Panc1 (cell line): Measurements from ENCODE around the gene TNNC2. TPM values are rescaled to one million over a fixed set of nuclear protein-coding genes. Genes with fewer than 3 reads are reported as not detected.

Experiments
- ATAC-seq: fragments of 200-7000 bp; cut with Tn5 transposase; 2 replicates; pipeline ENCODE4 v1.9.1; 2020; ENCODE audit warnings: mild to moderate bottlenecking, moderate library complexity
- BruUV-seq: library from RNA; stranded (reverse); fragments of 400-500 nt; replicated peaks from 2 replicates; lab custom pipeline; 2021; lab: Mats Ljungman, UMichigan
- CTCF ChIA-PET: fragments of 300-600 bp; sonication (Branson Sonifier 250); formaldehyde crosslinking; loops from one replicate; lab custom pipeline; 2022; ENCODE audit warnings: antibody characterized with exemption; lab: Charles Lee
- POLR2A ChIA-PET: fragments of 300-600 bp; sonication (Branson Sonifier 250); formaldehyde crosslinking; loops from one replicate; lab custom pipeline; 2022; ENCODE audit warnings: antibody characterized with exemption; lab: Charles Lee
- DNase-seq: peaks from one replicate; pipeline ENCODE4 v3.0.0-alpha.2; 2010; ENCODE audit warnings: low read depth, low spot score
- H3K27ac ChIP-seq: 2 replicates; pipeline ENCODE4 v1.5.1; 2011; ENCODE audit warnings: mild to moderate bottlenecking, low read length, inconsistent platforms
- H3K27me3 ChIP-seq: fragments of 200-500 bp; sonication (Bioruptor generic); 2 replicates; pipeline ENCODE4 v1.6.0; 2014; ENCODE audit warnings: low read length, inconsistent platforms; ENCODE audit not compliant: control insufficient read depth, insufficient read depth
- H3K36me3 ChIP-seq: fragments of 200-500 bp; sonication (Bioruptor generic); 2 replicates; pipeline ENCODE4 v1.5.1; 2014; ENCODE audit warnings: inconsistent platforms, mild to moderate bottlenecking, low read length, moderate library complexity; ENCODE audit not compliant: control insufficient read depth, insufficient read depth
- H3K4me1 ChIP-seq: 2 replicates; pipeline ENCODE4 v1.5.1; 2011; ENCODE audit warnings: inconsistent platforms, mild to moderate bottlenecking, low read length, moderate library complexity; ENCODE audit not compliant: control insufficient read depth, insufficient read depth
- H3K4me3 ChIP-seq, 2 experiments: 2 replicates each; pipeline ENCODE4 v1.5.1; 2011 to 2012; ENCODE audit warnings: low read depth in 2 of 2, low read length in 2 of 2, mild to moderate bottlenecking in 2 of 2, inconsistent platforms in 1 of 2, moderate library complexity in 1 of 2
- H3K9me3 ChIP-seq: fragments of 200-500 bp; sonication (Bioruptor generic); 2 replicates; pipeline ENCODE4 v1.5.1; 2014; ENCODE audit warnings: low read depth, mild to moderate bottlenecking, inconsistent platforms, low read length, moderate library complexity; ENCODE audit not compliant: control insufficient read depth, insufficient read depth
- CTCF ChIP-seq: fragments of 450-650 bp; IDR thresholded peaks from 2 replicates; pipeline ENCODE4 v1.5.1; 2017; ENCODE audit warnings: mild to moderate bottlenecking
- POLR2AphosphoS5 ChIP-seq: IDR thresholded peaks from 2 replicates; pipeline ENCODE4 v1.6.1; 2012; ENCODE audit warnings: mild to moderate bottlenecking, low read depth, low read length, moderate library complexity
- SIN3A ChIP-seq: IDR thresholded peaks from 2 replicates; pipeline ENCODE4 v1.6.1; 2012; ENCODE audit warnings: low read depth, mild to moderate bottlenecking, low read length, moderate library complexity, borderline replicate concordance; ENCODE audit not compliant: insufficient read depth
- TCF7L2 ChIP-seq: IDR thresholded peaks from 2 replicates; pipeline ENCODE4 v1.6.1; 2011; ENCODE audit warnings: mild to moderate bottlenecking, low read depth, low read length, inconsistent platforms
- in situ Hi-C: cut with HindIII; loops from 2 replicates; pipeline ENCODE4 v1.10.0; 2016; ENCODE audit warnings: low sequenced_read_pairs, low pct_unique_long_range_greater_than_20kb
- intact Hi-C: fragments of 100-400 bp; cut with micrococcal nuclease; formaldehyde crosslinking; loops from one replicate; pipeline ENCODE4 v1.10.0; 2022; ENCODE audit not compliant: unreplicated experiment
- total RNA-seq: library from RNA; stranded (reverse); gene quantifications from one replicate; pipeline ENCODE4 v1.2.1, GENCODE V29; 2021; ENCODE audit not compliant: unreplicated experiment
- TF ChIP-seq, protein P1 (sequence below), 2 experiments: IDR thresholded peaks; 2 replicates each; pipeline ENCODE4 v1.6.1; 2011 to 2012; ENCODE audit warnings: low read depth in 2 of 2, control low read depth in 1 of 2, low read length in 1 of 2, mild to moderate bottlenecking in 1 of 2, moderate library complexity in 1 of 2; ENCODE audit not compliant: insufficient read depth in 1 of 2

The TNNC2 gene
- total RNA-seq, 1 experiment from 2014 or later, result 0.26 TPM

DNA sequence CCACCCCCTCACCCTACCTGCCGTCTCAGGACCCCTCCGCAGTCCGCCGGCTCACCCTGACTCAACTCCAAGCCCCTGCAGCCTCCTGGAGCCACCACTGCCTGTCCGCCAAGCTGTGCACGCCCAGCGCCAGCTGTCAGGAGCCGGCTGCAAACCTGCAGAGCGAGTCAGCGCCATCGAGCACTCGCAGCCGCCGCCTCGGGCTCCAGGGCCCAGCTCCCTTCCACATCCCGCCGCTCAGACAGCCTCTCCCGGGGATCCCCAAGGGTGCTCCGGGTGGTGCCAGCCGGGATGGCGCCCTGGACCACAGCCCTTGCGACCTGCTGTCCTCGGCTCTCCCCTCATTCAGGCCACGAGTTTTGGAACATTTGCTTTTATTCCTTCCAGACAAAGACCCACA, 4.3 kb downstream of the TNNC2 start:
- Histone ChIP-seq H3K4me3 (no peak overlapping the region), H3K27ac (no peak overlapping the region), H3K4me1 (peaks cover 7% of the 10 kb centered on the region), H3K9me3 (no peaks in the 10 kb centered on the region), H3K36me3 (no peaks in the 10 kb centered on the region), H3K27me3 (no peaks in the 10 kb centered on the region)
- ATAC-seq (peak; percentile 57), DNase-seq (no peak)
- in situ Hi-C loops (no loop called here), intact Hi-C loops (no loop called here)
- ChIA-PET POLR2A (no interaction called here), CTCF (no interaction called here)
- TF ChIP-seq POLR2AphosphoS5 (no peak), CTCF (no peak), TCF7L2 (no peak)
- BruUV-seq, result no TSS peak

GRCh38 chr20:45821947-45822346, 5.2 kb downstream of the TNNC2 start:
- Histone ChIP-seq H3K9me3 (no peaks in the 10 kb centered on the region), H3K36me3 (no peaks in the 10 kb centered on the region), H3K4me1 (peaks cover 16% of the 10 kb centered on the region), H3K4me3 (no peak overlapping the region), H3K27ac (no peak overlapping the region), H3K27me3 (no peaks in the 10 kb centered on the region)
- ChIA-PET POLR2A (no interaction called here), CTCF (no interaction called here)
- no TSS peak for BruUV-seq
- in situ Hi-C loops, result no loop called here
- TF ChIP-seq TCF7L2, result no peak
- no peak for TF ChIP-seq POLR2AphosphoS5
- TF ChIP-seq CTCF, result no peak
- TF ChIP-seq, protein P1, sequence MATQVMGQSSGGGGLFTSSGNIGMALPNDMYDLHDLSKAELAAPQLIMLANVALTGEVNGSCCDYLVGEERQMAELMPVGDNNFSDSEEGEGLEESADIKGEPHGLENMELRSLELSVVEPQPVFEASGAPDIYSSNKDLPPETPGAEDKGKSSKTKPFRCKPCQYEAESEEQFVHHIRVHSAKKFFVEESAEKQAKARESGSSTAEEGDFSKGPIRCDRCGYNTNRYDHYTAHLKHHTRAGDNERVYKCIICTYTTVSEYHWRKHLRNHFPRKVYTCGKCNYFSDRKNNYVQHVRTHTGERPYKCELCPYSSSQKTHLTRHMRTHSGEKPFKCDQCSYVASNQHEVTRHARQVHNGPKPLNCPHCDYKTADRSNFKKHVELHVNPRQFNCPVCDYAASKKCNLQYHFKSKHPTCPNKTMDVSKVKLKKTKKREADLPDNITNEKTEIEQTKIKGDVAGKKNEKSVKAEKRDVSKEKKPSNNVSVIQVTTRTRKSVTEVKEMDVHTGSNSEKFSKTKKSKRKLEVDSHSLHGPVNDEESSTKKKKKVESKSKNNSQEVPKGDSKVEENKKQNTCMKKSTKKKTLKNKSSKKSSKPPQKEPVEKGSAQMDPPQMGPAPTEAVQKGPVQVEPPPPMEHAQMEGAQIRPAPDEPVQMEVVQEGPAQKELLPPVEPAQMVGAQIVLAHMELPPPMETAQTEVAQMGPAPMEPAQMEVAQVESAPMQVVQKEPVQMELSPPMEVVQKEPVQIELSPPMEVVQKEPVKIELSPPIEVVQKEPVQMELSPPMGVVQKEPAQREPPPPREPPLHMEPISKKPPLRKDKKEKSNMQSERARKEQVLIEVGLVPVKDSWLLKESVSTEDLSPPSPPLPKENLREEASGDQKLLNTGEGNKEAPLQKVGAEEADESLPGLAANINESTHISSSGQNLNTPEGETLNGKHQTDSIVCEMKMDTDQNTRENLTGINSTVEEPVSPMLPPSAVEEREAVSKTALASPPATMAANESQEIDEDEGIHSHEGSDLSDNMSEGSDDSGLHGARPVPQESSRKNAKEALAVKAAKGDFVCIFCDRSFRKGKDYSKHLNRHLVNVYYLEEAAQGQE (IDR thresholded peaks at IDR 0.05; ENCODE audit: insufficient read depth in 1 of 2, low read depth in 2 of 2, low read length in 1 of 2), result no peak
- TF ChIP-seq SIN3A, result no peak
- DNase-seq (no peak), ATAC-seq (no peak)
- intact Hi-C loops, result no loop called here
